ENCODE measurements around the gene MBNL3.

- peak; percentile 30 for TF ChIP-seq CTCF (conservative IDR thresholded peaks at IDR 0.05; ENCODE audit: low read depth, low read length)
- no peak for TF ChIP-seq EZH2 (IDR thresholded peaks at IDR 0.05; ENCODE audit: borderline replicate concordance, low read depth, low read length, poor library complexity, severe bottlenecking)
These were observed 112.9 kb downstream of the MBNL3 start for GRCh38 chrX:132375941-132376340.
